HG02623 (cell line): ENCODE results near the gene PRKD1.

Experiments used
- ATAC-seq: cut with Tn5 transposase; IDR thresholded peaks from one replicate; pipeline ENCODE4 v1.9.1; 2021; ENCODE audit warnings: moderate library complexity; ENCODE audit not compliant: unreplicated experiment

The PRKD1 gene

GRCh38 chr14:29536886-29537511, 390.6 kb downstream of the PRKD1 start:
- ATAC-seq, result no peak

- no peak for ATAC-seq
These were observed 398.2 kb downstream of the PRKD1 start for GRCh38 chr14:29529418-29529817.

- no peak for ATAC-seq
These were observed 398.8 kb downstream of the PRKD1 start for GRCh38 chr14:29528889-29529288.

GRCh38 chr14:29527286-29527685, 400.4 kb downstream of the PRKD1 start:
- no peak for ATAC-seq
